GM12874 (cell line): Measurements from ENCODE around the gene TKT.

ENCODE experiments used
- TF ChIP-seq, protein P1 (sequence below): IDR thresholded peaks from 2 replicates; pipeline ENCODE4 v1.5.1; 2011; ENCODE audit warnings: low read depth, mild to moderate bottlenecking, control low read depth, low read length, moderate library complexity; ENCODE audit not compliant: insufficient read depth

TKT gene

DNA sequence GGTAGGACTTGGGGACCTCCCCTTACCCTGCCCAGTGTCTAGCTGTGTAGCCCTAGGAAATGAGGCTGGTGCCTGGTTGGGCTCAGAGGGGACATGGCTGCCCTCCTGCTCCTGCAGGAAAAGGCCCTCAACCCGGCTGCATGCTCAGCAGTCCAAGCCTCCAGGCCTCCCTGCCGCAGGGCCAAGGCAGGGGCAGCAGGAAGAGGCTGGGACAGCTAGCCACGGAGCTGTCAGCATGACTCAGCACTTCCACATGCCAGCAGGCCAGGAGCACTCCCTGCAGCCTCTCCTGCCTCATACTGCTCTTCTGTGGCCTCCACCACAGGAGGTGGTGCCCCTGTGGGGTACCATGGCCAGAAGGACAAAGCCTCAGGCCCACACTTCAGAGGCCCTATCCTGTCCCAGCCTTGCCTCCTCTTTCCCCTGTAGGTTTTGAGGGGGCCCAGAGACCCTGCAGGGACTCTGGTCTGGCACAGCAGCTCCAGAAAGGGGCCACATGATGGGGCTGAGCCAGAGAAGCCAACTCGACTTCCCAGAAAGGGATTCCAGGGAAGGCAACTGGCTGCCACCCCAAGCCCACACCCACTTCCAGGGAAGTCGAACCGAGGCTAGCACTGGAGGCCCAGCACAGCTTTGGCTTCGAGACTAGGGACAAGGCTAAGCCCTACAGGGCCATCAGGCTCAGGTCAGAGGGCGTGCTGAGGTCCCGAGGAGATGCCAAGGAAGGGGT lies 19.5 kb downstream of the TKT start:
- TF ChIP-seq, protein P1, sequence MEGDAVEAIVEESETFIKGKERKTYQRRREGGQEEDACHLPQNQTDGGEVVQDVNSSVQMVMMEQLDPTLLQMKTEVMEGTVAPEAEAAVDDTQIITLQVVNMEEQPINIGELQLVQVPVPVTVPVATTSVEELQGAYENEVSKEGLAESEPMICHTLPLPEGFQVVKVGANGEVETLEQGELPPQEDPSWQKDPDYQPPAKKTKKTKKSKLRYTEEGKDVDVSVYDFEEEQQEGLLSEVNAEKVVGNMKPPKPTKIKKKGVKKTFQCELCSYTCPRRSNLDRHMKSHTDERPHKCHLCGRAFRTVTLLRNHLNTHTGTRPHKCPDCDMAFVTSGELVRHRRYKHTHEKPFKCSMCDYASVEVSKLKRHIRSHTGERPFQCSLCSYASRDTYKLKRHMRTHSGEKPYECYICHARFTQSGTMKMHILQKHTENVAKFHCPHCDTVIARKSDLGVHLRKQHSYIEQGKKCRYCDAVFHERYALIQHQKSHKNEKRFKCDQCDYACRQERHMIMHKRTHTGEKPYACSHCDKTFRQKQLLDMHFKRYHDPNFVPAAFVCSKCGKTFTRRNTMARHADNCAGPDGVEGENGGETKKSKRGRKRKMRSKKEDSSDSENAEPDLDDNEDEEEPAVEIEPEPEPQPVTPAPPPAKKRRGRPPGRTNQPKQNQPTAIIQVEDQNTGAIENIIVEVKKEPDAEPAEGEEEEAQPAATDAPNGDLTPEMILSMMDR, result no peak

DNA sequence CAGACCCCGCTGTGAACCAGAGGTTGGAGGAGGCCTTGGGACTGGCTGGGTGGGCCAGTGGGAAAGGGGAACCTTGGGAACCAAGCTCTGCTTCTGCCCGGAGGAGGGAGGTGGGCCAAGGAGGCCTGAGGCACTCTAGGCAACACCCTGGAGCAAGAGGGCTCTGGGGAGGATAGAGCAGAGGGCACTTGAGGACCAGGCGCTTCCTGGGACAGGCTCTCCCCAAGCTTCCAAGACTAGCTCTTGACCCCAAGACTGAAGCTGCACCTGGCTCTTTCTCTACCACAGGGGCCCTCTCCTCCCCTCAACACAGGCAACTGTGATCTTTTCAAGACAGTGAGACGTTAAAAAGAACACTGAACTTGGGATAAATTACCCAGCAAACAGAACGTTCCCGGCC lies 20.3 kb downstream of the TKT start:
- TF ChIP-seq, protein P1, result no peak

DNA sequence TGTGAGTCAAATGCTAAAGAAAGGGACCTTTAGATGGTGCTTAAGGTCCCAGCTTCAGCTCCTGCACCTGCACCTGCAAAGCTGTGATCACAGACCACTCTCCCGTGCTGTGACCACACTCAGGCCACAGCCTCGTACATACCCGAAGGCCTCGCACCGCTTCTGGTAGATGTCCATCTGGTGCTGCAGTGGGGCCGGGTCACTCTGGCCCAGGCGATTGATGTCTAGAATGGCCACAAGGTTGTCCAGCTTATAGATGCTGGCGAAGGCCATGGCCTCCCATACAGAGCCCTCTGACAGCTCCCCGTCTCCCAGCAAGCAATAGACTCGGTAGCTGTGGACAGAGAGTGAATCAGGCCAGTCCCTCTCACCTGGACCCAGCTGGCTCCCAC lies 21.0 kb downstream of the TKT start:
- TF ChIP-seq, protein P1, result no peak

DNA sequence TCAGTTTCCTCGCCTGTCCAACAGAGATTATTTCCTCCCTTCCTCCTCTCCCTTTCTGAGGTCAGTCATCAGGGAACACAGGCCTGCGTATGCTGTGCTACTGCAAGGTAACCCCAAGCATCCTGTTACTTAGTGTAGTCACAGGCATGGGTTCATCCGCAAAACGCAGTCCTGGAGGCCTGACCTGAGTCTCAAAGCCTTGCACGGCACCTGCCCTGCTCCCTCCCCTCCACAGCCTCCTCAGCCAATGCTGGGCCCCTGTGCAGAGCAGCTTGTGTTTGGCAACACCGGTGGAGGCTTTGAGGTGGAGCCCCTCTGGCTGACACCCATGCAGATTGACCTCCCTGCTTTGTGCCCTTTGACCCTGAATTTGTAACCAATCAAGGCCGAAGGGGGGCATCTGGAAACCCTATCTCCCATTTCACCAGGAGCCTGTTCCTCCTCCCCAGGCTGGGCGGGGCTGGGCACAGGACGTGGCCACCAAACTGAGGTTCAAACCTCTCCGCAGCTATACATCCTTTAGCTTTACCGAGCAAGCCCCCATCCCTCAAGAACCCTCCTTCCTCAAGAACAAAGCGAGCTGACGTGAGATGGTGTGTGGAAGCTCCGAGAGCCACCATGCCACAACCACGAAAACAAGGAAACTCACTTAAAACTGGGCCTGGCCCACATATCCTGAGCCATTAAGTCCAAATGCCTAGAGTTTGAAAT lies 21.5 kb downstream of the TKT start:
- TF ChIP-seq, protein P1, result no peak

DNA sequence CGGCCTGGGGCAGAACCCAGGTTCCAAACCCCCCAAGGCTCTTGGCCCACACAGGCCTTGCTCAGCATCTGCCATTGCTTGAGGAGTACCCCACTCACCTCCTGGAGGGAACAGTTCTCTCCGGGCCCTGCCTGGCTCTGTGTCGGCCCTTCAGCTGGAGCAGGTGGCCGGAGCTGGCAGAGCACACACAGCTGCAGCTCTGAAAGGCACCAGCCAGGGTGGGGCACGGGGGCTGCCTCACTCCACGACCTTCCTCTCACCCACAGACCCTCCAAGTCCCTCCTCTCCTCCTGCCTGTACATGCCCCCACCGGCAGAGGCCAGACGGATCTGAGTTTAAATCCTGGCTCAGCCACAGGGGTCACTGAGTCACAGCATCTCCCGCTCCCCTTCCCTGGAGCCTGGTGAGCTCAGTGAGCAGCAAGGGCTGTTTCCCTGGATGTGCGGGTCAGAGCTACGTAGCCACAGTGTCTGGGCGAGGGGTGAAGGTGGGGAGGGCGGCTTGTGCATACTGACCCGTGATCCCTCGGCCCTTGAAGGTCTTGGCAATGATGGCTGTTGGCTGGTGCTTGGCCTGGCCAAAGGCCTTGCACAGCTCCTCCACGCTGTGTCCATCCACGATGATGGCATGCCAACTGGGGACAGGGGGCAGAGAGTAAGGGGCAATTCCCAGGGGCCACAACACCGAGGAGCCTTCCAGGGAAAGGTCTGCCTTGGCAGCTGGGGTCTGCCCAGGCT lies 23.0 kb downstream of the TKT start:
- TF ChIP-seq, protein P1, result no peak

DNA sequence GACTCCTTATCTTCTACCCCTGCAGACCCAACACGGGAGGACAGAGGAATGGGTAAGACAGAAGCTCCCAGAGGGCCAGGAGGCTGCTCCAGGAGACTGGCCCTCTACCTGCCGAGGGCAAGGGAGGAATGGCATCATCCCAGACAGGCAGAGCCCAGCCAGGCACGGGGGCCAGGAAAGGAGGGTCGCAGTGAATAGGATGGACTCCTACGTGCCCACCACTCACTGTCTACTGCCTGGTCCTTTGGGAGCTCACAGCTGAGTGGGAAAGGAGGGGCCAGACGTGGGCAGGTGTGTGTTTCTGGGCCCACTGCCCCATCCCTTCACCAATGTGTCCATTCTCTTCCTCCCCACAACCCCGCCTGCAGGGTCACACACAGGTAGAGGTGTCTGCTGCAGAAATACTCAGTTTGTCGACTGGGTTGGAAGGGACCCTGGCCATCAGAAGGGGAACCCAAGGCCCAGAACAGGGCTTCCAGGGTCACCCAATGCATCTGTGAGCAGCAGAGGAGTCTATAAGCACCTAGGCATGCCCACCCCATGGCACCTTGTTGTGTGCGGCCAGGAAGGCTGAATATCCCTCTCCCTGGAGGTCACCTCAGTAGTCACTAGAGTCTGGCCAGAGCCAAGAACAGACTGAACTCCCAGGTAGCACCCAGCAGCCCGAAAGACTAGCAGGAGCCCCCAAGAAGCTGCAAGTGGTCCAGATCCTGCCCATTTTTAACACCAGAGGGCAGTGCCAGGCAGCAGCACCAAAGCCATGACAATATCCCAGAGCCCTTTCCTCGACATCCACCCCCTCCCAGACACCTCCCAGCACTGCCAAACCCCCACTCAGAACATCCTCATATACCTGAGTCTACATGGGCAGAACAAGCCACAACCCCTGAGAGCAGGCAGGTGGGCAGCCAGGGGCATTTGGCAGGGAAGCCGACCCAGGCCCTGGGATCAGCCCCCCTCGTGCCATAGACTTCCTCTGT lies 24.0 kb downstream of the TKT start:
- TF ChIP-seq, protein P1, result no peak
